ENCODE data around the gene C1orf167.

The C1orf167 gene

DNA sequence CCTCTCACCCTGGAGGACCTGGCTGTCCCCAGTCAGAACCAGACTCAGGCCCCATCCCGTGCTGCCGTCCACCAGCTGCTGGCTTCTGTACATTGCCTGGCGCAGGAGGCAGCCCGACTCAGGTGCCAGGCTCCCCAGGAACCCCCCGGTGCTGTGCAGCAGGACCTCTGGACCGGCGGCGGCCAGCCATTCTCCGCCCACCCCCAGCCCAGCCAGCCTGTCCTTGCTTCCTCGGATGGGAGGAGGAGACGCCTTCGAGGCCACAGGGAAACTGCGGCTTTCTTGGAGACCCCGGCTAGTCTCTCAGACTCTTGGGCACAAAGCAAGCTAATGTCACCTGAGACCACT lies 4.4 kb downstream of the C1orf167 start:
- no peak for DNase-seq

GRCh38 chr1:11767922-11768704 lies 6.1 kb downstream of the C1orf167 start:
- DNase-seq, result no peak

DNA sequence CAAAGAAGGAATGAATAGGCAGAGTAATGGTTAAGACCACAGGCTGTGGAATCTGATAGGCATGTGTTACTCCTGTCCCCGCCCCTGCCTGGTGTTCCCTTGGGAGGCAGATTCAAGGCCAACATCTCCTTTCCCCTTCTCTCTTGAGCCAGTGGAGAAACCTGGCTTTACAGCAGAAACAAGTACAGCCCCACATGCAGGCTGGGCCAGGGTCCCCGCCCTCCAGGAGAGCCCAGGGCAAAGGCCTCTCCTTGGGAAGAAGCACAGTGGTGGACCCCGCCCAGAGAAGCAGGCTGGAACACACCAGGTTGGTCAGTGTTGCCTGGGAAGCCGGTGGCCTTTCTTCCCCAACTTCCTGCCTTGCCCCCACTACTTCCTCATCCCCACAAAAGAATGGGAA lies 6.8 kb downstream of the C1orf167 start:
- no peak for DNase-seq

DNA sequence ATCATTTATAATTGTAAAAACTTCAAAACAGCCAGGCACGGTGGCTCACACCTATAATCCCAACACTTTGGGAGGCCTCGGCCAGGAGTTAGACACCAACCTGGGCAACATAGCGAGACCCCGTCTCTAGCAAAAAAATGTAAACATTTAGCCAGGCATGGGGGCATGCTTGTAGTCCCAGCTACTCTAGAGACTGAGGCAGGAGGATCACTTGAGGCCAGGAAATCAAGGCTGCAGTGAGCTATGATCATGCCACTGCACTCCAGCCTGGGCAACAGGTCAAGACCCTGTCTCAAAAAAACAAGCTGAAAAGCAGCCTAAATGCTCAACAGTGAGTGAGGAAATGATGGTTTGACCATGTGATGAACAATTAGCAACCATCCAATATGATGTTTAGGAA lies 7.3 kb downstream of the C1orf167 start:
- DNase-seq, result no peak

DNA sequence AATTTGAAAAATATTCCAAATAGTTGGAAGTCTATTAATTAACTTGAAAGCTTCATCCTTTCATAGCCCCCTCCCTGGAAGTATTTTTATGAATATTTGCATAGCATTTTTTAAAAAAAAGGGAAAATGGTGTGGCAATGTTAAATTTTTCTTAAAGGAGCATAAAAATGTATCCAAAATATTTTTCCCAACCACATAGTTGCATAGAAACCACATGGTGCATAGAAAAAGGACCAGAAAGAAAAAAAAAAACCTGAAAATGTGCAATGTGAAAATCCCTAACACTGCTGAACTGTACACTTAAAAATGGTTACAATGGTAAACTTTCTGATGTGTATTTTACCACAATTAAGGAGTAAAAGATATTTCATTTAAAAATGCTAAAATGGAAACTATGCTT lies 8.0 kb downstream of the C1orf167 start:
- DNase-seq, result no peak

DNA sequence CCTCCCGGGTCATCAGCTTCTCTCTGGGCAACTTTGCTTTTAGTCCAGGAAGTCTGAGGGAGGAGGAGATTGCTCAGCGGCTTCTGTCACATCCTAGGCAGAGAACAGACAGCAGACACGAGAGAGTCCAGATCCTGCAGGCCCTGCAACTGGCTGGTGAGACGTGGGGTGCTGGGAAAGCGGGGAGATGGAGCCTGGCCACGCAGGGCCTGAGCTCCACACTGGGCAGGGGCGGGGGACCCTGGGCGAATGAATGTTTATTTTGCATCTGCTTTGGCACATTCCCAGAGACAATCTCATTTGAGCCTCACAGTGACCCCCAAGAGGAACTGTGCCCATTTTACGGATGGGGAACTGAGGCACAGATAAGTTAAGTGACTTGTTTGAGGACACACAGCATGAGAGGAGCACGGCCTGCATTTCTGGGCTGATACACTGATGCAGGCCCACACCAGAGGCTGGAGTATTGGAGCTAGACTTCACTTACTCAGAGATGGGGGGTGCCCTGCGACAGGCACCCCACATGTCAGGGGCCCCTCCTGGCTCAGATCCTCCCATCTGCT lies 9.6 kb downstream of the C1orf167 start:
- DNase-seq, result no peak

DNA sequence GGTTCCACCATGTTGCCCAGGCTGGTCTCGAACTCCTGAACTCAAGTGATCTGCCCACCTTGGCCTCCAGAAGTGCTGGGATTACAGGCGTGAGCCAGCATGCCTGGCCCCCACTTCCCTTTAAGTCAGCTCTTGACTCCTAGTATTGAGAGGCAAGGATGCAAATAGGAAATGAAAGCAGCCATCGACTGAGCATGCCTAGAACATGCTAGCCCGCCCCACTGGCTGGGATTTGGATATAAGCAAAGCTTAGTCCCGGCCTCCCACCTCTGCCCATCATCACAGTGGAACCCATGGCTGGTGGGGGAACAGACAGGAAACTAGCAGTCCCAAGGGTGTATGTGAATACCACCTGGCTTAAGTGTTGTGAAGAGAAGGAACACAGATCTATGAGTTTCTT lies 10.5 kb downstream of the C1orf167 start:
- DNase-seq, result no peak

DNA sequence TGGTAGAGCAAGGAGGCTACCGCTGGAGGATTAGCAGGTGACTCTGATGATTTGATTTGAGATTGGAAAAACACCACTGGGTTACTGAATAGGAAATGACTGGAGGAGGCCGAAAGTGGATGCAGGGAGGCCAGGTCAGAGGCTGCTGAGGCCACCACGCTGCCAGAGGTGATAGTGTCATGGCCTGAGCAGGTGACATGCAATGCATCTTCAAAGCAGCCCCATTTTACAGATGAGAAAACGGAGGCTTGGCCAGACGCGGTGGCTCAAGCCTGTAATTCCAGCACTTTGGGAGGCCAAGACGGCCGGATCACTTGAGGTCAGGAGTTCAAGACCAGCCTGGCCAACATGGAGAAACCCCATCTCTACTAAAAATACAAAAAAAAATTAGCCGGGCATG lies 12.8 kb downstream of the C1orf167 start:
- DNase-seq, result no peak

- no peak for DNase-seq
Observed at GRCh38 chr1:11777658-11778322, 15.8 kb downstream of the C1orf167 start.

- no peak for DNase-seq
Observed at GRCh38 chr1:11778336-11778735, 16.3 kb downstream of the C1orf167 start.

DNA sequence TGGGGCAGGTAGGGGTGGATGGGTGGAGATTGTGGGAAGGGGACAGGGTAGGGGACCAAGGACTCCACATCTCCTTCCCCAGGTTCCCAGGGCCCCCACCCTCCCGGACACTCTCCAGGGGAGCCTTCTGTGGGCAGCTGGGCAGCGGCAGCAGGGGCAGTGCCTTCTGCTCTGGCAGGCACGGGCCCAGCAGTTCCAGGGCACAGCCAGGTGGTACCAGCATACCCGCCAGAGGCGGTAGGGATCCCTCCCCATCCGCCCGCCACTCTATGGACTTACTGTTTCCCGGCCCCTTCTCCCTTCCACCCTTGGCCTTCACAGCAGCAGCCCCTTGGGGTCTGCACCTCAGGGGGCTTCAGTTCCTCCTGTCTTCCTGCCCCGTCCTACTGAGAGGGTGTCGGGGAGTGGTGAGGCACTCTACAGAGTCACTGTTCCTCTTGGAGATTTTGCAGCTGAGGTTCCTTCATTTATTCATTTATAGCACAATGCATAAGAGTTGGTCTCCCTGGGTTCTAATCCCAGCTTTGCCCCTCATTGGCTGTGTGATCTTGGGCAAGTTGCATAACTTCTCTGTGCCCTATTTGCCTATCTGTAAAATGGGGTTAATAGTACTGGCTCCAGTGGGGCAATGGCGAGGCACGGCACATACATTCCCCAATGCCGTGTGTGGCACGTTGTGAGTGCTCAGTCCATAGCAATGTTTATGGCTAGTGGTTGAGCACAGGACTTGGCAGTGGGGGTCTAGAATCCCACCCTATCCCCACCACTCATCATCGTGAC lies 17.0 kb downstream of the C1orf167 start:
- DNase-seq, result no peak

DNA sequence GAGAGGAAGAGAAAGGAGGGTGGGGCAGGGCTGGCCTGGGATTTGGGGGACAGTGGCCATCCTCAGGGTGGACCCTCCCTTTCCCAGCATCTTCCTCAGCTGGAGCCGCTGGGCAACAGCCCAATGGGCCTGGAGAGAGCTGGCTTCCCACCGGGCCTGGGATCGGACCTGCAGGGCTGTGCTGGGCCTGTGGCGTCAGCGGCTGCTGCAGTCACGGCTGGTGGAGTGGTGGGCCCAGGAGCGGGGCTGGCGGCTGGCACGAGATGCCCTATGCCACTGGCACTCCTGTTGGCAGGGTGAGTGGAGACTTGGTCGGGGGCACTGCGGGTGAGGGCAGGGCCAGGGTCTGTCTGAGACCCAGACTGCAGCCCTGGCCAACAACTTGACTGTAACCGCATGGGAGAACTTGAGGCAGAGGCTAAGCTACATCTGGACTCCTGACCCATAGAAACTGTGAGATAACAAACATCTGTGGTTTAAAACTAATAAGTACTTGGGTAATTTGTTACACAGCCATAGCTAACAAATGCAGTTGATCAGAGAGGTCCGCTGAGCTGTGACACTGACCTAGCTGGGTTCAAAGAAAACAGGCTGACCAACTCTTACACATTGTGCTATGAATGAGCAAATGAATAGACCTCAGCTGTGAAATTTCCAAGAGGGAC lies 17.9 kb downstream of the C1orf167 start:
- no peak for DNase-seq

DNA sequence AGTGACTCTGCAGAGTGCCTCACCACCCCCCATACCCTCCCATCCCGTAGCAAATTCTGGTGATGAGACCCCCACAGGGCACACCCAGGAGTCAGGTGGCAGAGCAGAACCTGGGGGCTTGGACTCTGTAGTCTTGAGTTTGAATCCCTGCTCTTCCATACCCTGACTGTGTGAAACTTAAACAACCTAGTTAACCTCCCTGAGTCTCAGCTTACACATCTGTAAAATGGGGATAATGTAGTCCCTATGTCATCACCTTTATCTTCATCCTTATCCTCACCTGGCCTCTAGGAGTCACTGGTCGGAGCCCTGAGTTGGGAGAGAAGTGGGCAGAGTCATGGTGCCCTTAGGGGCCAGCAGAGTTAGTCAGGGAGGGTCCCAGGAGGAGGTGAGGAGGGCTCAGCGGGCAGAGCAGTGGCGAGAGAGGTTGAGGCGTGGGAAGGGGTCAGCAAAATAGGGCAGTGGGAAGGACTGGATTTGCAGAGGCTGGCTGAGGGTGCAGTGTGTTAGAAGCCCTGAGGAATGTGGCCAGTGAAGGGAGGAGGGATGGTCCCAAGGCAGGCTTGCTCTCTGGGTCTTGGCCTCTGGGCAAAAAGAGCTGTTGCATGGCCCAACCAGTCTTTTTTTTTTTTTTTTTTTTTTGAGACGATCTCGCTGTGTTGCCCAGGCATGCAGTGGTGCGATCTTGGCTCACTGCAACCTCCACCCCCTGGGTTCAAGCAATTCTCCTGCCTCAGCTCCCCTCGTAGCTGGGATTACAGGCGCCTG lies 18.6 kb downstream of the C1orf167 start:
- DNase-seq, result no peak

DNA sequence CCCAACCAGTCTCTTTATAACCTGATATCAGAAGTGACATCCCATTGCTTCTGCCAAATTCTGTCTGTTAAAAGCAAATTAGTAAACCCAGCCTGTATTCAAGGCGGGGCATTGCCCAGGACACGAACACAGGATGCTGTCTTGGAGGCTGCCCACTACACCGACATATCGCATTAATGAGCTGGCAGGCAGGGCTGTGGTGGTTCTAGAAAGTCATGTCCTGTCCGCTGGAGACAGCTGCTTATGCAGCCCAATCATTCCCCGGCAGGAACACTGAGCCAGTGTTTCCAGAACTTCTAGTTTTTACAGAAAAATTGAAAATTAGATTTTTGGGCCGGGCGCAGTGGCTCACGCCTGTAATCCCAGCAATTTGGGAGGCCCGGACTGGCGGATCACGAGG lies 19.3 kb downstream of the C1orf167 start:
- no peak for DNase-seq

DNA sequence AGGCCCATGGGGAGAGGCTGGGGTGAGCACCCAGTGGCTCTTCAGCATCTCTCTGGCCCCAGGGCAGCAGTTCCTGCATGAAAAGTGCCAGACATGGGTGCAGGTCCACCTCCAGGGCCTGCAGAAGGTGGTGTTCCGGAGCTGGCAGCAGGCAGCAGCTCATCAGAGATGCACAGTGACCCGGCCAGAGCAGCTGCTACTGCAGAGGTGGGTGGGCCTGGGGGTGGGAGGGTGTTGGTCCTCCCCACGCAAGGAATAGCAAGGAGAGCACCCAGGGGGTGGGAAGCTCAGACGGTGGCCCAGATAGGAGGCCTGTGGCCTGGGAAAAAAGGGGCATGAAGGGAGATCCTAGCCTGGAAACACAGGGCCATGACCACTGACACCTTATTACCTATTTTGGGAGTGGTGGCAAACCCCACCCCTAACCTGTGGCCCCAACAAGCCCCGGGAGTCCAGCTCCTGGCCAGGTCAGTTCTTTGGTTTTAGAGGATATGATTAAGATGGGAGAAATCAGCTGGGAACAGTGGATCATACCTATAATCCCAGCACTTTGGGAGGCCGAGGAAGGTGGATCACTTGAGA lies 20.2 kb downstream of the C1orf167 start:
- no peak for DNase-seq

DNA sequence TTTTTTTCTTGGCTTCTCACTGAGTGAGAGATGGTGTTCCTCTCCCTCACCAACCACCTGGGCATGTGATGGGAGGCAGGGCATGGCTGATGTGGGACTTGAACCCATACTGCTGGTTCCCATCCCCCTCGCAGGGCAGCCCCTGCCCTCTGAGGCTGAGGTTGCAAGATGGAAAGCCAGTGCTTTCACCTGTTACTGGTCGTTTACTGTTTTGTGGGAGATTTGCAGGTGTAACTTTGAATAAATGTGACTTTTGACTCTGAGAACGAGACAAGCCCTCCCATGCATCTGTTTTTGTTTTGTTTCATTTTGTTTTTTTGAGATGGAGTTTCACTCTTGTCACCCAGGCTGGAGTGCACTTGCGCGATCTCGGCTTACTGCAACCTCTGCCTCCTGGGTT lies 21.6 kb downstream of the C1orf167 start:
- no peak for DNase-seq

DNA sequence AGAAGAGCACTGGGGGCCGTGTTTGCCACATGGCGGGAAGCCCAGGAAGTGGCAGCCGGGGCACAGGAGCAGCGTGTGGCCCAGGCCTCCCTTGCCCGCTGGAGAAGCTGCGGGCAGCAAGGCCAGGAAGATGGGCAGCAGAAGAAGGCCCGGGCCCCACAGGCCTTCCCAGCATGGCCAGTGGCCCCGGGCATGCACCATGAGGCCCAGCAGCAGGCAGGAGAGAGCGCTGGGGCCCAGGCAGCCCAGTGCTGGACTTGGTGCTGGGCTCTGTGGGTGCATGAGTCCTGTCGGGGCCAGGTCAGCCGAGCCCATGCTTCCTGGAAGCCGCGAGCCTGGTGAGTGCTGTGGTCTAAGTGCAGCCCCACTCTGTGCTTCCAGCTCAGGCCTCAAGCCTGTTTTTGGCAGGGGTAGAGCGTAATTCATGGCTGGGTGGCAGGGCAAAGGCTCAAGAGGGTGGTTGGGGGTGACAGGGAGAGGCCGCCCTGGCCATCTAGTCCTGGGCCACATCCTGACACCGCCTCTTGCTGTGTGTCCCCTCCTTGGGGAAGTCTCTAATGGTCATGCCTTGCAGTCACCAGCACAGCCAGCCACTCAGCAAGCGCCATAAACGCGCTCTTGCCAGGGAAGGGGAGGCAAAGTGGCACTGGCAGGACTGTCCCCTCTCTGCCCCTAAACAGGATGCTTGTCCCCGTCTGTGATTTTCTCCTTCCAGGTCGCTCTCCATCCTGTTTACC lies 22.4 kb downstream of the C1orf167 start:
- no peak for DNase-seq

- peak; percentile 69 for DNase-seq
Observed at GRCh38 chr1:11784993-11785769, 23.2 kb downstream of the C1orf167 start.

GRCh38 chr1:11786168-11786567 lies 24.2 kb downstream of the C1orf167 start:
- no peak for DNase-seq

GRCh38 chr1:11787251-11787803 lies 25.3 kb downstream of the C1orf167 start:
- no peak for DNase-seq
